H1 (cell line): Measurements from ENCODE around the gene MYH11. TPM values are rescaled to one million over a fixed set of nuclear protein-coding genes. Genes with fewer than 3 reads are reported as not detected.

Experiments
- MAFK ChIP-seq: IDR thresholded peaks from 2 replicates; pipeline ENCODE4 v1.6.1; 2012; ENCODE audit warnings: low read depth, mild to moderate bottlenecking, improper control_type of control experiment, low read length
- polyA plus RNA-seq, 7 experiments: library from polyadenylated mRNA; depleted of rRNA in 3 of 7; stranded (reverse) in 5 of 7; unstranded in 2 of 7; fragments of >200 nt in 5 of 7; fragments of 200-250 nt in 2 of 7; gene quantifications; 1 replicate in 5 of 7; 2 replicates in 1 of 7; 4 replicates in 1 of 7; pipeline versions ENCODE4 v1.2.1 to v1.2.3, GENCODE V29; 2011 to 2013; ENCODE audit warnings: missing spikeins in 2 of 7, mixed read lengths in 2 of 7
- total RNA-seq: library from RNA; stranded (reverse); fragmentation: NEBNext Ultra II Directional; extraction: Animal tissue kit (Norgen Biotek cat#: 25700); gene quantifications from 2 replicates; pipeline ENCODE4 v1.2.1, GENCODE V29; 2021
- TF ChIP-seq, protein P1 (sequence below): fragments of 300-600 bp; sonication (generic); IDR thresholded peaks from 2 replicates; pipeline ENCODE4 v1.7.1; 2012; ENCODE audit warnings: low read length, moderate library complexity, mild to moderate bottlenecking, inconsistent platforms; ENCODE audit not compliant: insufficient replicate concordance

Gene MYH11
- total and polyA plus RNA-seq, 2 of the 8 experiments (the other 6 are each of a cell fraction or from before 2014, with no cell fraction given) = 0.11 to 0.78 TPM

DNA sequence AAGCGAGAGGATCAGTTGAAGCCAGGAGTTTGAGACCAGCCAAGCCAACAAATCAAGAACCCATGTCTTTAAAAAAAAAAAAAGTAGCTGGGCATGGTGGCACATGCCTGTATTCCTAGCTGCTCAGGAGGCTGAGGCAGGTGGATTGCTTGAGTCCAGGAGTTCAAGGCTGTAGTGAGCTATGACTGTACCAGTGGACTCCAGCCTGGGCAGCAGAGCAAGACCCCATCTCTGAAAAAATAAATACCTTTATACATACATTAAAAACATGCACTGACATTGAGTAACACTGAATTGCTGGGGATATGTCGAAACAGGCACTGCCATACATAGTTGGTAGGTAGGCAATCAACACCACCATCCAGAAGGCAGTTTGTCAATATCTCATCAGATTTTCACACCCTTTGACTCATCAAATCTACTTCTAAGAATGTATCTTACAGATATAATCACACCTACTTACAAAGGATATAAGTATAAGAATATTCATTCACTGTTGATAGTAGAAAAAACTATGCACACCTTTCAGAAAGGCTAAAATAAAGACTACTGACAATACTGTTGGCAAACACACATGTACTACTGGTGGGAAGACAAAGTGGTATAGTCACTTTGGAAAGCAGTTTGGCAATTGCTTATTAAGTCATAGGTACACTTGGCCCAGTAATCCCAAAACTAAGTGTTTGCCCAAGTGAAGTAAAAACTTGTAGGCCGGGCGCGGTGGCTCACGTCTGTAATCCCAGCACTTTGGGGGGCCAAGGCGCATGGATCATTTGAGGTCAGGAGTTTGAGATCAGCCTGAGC is 37.9 kb upstream of the MYH11 start (continued):
- TF ChIP-seq, protein P1, sequence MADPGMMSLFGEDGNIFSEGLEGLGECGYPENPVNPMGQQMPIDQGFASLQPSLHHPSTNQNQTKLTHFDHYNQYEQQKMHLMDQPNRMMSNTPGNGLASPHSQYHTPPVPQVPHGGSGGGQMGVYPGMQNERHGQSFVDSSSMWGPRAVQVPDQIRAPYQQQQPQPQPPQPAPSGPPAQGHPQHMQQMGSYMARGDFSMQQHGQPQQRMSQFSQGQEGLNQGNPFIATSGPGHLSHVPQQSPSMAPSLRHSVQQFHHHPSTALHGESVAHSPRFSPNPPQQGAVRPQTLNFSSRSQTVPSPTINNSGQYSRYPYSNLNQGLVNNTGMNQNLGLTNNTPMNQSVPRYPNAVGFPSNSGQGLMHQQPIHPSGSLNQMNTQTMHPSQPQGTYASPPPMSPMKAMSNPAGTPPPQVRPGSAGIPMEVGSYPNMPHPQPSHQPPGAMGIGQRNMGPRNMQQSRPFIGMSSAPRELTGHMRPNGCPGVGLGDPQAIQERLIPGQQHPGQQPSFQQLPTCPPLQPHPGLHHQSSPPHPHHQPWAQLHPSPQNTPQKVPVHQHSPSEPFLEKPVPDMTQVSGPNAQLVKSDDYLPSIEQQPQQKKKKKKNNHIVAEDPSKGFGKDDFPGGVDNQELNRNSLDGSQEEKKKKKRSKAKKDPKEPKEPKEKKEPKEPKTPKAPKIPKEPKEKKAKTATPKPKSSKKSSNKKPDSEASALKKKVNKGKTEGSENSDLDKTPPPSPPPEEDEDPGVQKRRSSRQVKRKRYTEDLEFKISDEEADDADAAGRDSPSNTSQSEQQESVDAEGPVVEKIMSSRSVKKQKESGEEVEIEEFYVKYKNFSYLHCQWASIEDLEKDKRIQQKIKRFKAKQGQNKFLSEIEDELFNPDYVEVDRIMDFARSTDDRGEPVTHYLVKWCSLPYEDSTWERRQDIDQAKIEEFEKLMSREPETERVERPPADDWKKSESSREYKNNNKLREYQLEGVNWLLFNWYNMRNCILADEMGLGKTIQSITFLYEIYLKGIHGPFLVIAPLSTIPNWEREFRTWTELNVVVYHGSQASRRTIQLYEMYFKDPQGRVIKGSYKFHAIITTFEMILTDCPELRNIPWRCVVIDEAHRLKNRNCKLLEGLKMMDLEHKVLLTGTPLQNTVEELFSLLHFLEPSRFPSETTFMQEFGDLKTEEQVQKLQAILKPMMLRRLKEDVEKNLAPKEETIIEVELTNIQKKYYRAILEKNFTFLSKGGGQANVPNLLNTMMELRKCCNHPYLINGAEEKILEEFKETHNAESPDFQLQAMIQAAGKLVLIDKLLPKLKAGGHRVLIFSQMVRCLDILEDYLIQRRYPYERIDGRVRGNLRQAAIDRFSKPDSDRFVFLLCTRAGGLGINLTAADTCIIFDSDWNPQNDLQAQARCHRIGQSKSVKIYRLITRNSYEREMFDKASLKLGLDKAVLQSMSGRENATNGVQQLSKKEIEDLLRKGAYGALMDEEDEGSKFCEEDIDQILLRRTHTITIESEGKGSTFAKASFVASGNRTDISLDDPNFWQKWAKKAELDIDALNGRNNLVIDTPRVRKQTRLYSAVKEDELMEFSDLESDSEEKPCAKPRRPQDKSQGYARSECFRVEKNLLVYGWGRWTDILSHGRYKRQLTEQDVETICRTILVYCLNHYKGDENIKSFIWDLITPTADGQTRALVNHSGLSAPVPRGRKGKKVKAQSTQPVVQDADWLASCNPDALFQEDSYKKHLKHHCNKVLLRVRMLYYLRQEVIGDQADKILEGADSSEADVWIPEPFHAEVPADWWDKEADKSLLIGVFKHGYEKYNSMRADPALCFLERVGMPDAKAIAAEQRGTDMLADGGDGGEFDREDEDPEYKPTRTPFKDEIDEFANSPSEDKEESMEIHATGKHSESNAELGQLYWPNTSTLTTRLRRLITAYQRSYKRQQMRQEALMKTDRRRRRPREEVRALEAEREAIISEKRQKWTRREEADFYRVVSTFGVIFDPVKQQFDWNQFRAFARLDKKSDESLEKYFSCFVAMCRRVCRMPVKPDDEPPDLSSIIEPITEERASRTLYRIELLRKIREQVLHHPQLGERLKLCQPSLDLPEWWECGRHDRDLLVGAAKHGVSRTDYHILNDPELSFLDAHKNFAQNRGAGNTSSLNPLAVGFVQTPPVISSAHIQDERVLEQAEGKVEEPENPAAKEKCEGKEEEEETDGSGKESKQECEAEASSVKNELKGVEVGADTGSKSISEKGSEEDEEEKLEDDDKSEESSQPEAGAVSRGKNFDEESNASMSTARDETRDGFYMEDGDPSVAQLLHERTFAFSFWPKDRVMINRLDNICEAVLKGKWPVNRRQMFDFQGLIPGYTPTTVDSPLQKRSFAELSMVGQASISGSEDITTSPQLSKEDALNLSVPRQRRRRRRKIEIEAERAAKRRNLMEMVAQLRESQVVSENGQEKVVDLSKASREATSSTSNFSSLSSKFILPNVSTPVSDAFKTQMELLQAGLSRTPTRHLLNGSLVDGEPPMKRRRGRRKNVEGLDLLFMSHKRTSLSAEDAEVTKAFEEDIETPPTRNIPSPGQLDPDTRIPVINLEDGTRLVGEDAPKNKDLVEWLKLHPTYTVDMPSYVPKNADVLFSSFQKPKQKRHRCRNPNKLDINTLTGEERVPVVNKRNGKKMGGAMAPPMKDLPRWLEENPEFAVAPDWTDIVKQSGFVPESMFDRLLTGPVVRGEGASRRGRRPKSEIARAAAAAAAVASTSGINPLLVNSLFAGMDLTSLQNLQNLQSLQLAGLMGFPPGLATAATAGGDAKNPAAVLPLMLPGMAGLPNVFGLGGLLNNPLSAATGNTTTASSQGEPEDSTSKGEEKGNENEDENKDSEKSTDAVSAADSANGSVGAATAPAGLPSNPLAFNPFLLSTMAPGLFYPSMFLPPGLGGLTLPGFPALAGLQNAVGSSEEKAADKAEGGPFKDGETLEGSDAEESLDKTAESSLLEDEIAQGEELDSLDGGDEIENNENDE = no peak
- TF ChIP-seq MAFK = no peak
